Caco-2 (cell line): ENCODE measurements around the gene CLDN9. TPM values are rescaled to one million over a fixed set of nuclear protein-coding genes. Genes with fewer than 3 reads are reported as not detected.
"Not testable (repeated sequence)": the region's sequence is repeated elsewhere in the genome, so short reads cannot be mapped to it uniquely, and the experiment has no call there.

Experiments used
- BruUV-seq: library from RNA; stranded (reverse); fragments of 400-500 nt; replicated peaks from 2 replicates; lab custom pipeline; 2021; lab: Mats Ljungman, UMichigan
- CTCF ChIA-PET: fragments of 300-600 bp; sonication (Branson Sonifier 250); formaldehyde crosslinking; loops from one replicate; lab custom pipeline; 2022; ENCODE audit warnings: antibody characterized with exemption; lab: Charles Lee
- POLR2A ChIA-PET: fragments of 300-600 bp; sonication (Branson Sonifier 250); formaldehyde crosslinking; loops from one replicate; lab custom pipeline; 2022; ENCODE audit warnings: antibody characterized with exemption; lab: Charles Lee
- DNase-seq, 2 experiments: peaks; one replicate each; pipeline versions ENCODE4 v3.0.0 to v3.0.0-alpha.2; 2020 to 2022
- H3K27me3 ChIP-seq: replicated peaks from 2 replicates; pipeline ENCODE4 v1.6.0; 2011; ENCODE audit warnings: low read length; ENCODE audit not compliant: control insufficient read depth, insufficient read depth
- H3K36me3 ChIP-seq: 2 replicates; pipeline ENCODE4 v1.5.1; 2011; ENCODE audit warnings: low read length; ENCODE audit not compliant: control insufficient read depth, insufficient read depth
- H3K4me1 ChIP-seq: fragments of 250-450 bp; sonication (Bioruptor Pico); 2 replicates; pipeline ENCODE4 v1.5.1; 2020; ENCODE audit warnings: mild to moderate bottlenecking
- H3K4me3 ChIP-seq: 2 replicates; pipeline ENCODE4 v1.5.1; 2011; ENCODE audit warnings: low read depth, mild to moderate bottlenecking, control low read depth, low read length
- H3K9me3 ChIP-seq: fragments of 250-450 bp; sonication (Bioruptor Pico); 2 replicates; pipeline ENCODE4 v1.5.1; 2020; ENCODE audit warnings: mild to moderate bottlenecking, moderate library complexity
- H3K27ac Mint-ChIP-seq: one replicate; pipeline ENCODE4 v1.8.0; 2022; ENCODE audit warnings: mixed read lengths; ENCODE audit not compliant: unreplicated experiment
- H3K27me3 Mint-ChIP-seq: one replicate; pipeline ENCODE4 v1.8.0; 2022; ENCODE audit warnings: mixed read lengths; ENCODE audit not compliant: insufficient read depth, unreplicated experiment
- H3K36me3 Mint-ChIP-seq: one replicate; pipeline ENCODE4 v1.8.0; 2022; ENCODE audit warnings: mild to moderate bottlenecking, mixed read lengths; ENCODE audit not compliant: insufficient read depth, unreplicated experiment
- H3K4me1 Mint-ChIP-seq: one replicate; pipeline ENCODE4 v1.8.0; 2022; ENCODE audit warnings: low read depth, mixed read lengths; ENCODE audit not compliant: unreplicated experiment
- H3K4me3 Mint-ChIP-seq: one replicate; pipeline ENCODE4 v1.8.0; 2022; ENCODE audit warnings: mild to moderate bottlenecking, moderate library complexity, mixed read lengths; ENCODE audit not compliant: unreplicated experiment
- H3K9me3 Mint-ChIP-seq: one replicate; pipeline ENCODE4 v1.8.0; 2022; ENCODE audit warnings: mixed read lengths; ENCODE audit not compliant: unreplicated experiment
- CTCF ChIP-seq, 2 experiments: fragments of 200-600 bp in 1 of 2; IDR thresholded peaks; 1 replicate in 1 of 2; 2 replicates in 1 of 2; pipeline versions ENCODE4 v1.5.1 to v1.8.0; 2011 to 2022; ENCODE audit warnings: antibody characterized with exemption in 1 of 2, control low read depth in 1 of 2, inconsistent platforms in 1 of 2, low read depth in 1 of 2, low read length in 1 of 2, mild to moderate bottlenecking in 1 of 2, moderate library complexity in 1 of 2; ENCODE audit not compliant: insufficient read depth in 1 of 2, severe bottlenecking in 1 of 2, unreplicated experiment in 1 of 2
- intact Hi-C: fragments of 100-400 bp; cut with micrococcal nuclease; formaldehyde crosslinking; loops from one replicate; pipeline ENCODE4 v1.10.0; 2022; ENCODE audit not compliant: unreplicated experiment
- total RNA-seq: library from RNA; stranded (reverse); gene quantifications from 2 replicates; pipeline ENCODE4 v1.2.3, GENCODE V29; 2022

The CLDN9 gene
- total RNA-seq, 1 experiment from 2014 or later, result 0.79 TPM

- no peak for TF ChIP-seq CTCF (IDR thresholded peaks at IDR 0.05; ENCODE audit: insufficient read depth in 1 of 2, low read depth in 1 of 2, low read length in 1 of 2, severe bottlenecking in 1 of 2, unreplicated experiment in 1 of 2)
- Mint-ChIP-seq H3K4me3 (no peak overlapping the region), H3K27ac (no peak overlapping the region), H3K9me3 (no peaks in the 10 kb centered on the region), H3K27me3 (no peaks in the 10 kb centered on the region), H3K36me3 (no peaks in the 10 kb centered on the region), H3K4me1 (no peaks in the 10 kb centered on the region)
- Histone ChIP-seq H3K9me3 (no peaks in the 10 kb centered on the region), H3K4me1 (peaks cover 7% of the 10 kb centered on the region), H3K4me3 (no peak overlapping the region), H3K27me3 (no peaks in the 10 kb centered on the region), H3K36me3 (no peaks in the 10 kb centered on the region)
- intact Hi-C loops, result no loop called here
- CTCF ChIA-PET, result interaction anchor here (1.1 kb wide), 1 partner anchor 27 kb away, joined by 6 read pairs; no protein-coding TSS in a partner anchor
- BruUV-seq, result no TSS peak
- POLR2A ChIA-PET, result no interaction called here
- no peak for DNase-seq
These were observed 42.4 kb downstream of the CLDN9 start for GRCh38 chr16:3054965-3055733.

DNA sequence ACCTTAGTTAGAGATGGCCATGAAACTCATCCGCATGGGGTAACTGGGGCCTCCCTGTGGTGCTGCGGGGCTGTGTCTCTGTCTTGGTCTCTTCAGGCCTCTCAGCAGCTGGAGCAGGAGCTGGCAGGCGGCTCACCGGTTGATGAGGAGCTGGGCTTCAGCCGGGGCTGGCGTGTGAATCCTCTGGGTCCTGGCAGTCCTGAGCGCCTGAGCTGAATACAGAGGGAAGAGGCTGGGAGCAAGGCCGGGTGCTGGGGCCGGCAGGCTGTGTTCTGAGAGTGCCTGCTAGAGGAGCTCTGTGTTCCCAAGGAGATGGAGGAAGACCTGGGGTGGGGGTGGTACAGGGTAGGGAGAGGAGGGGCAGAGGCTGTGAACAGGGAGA, 43.0 kb downstream of the CLDN9 start:
- CTCF ChIA-PET, result interaction anchor here (1.1 kb wide), 1 partner anchor 28 kb away, joined by 6 read pairs; no protein-coding TSS in a partner anchor

GRCh38 chr16:3056336-3057180, 43.8 kb downstream of the CLDN9 start:
- H3K9me3 Mint-ChIP-seq, result no peaks in the 10 kb centered on the region
- ChIA-PET CTCF (interaction anchor here (1.1 kb wide), 1 partner anchor 28 kb away, joined by 6 read pairs; no protein-coding TSS in a partner anchor), POLR2A (no interaction called here)
- TF ChIP-seq CTCF (IDR thresholded peaks at IDR 0.05; ENCODE audit: insufficient read depth in 1 of 2, low read depth in 1 of 2, low read length in 1 of 2, severe bottlenecking in 1 of 2, unreplicated experiment in 1 of 2), result no peak
- no peaks in the 10 kb centered on the region for H3K36me3 Mint-ChIP-seq
- intact Hi-C loops, result no loop called here
- H3K27me3 Mint-ChIP-seq, result no peaks in the 10 kb centered on the region
- BruUV-seq, result no TSS peak
- no peaks in the 10 kb centered on the region for H3K27me3 ChIP-seq
- H3K27ac Mint-ChIP-seq, result no peak overlapping the region
- no peak overlapping the region for H3K4me3 Mint-ChIP-seq
- H3K4me1 ChIP-seq, result peaks cover 13% of the 10 kb centered on the region
- no peak overlapping the region for H3K4me3 ChIP-seq
- H3K36me3 ChIP-seq, result no peaks in the 10 kb centered on the region
- no peaks in the 10 kb centered on the region for H3K9me3 ChIP-seq
- H3K4me1 Mint-ChIP-seq, result no peaks in the 10 kb centered on the region
- no peak for DNase-seq

More for the DNA sequence above, 43.0 kb downstream of the CLDN9 start:
- H3K4me1 ChIP-seq, result peaks cover 13% of the 10 kb centered on the region
- H3K27ac Mint-ChIP-seq, H3K9me3 ChIP-seq, H3K4me3 Mint-ChIP-seq, DNase-seq, H3K4me1 Mint-ChIP-seq, H3K4me3 ChIP-seq, BruUV-seq, H3K9me3 Mint-ChIP-seq, intact Hi-C loops, POLR2A ChIA-PET, H3K36me3 Mint-ChIP-seq, H3K27me3 ChIP-seq, H3K36me3 ChIP-seq, H3K27me3 Mint-ChIP-seq: not testable (repeated sequence)
